NCI-H2081 (cell line): ENCODE results near the gene ITPK1.

Experiments
- DNase-seq, 2 experiments: peaks; one replicate each; lab custom pipeline; 2025; lab: John Stamatoyannopoulos, UW

Gene ITPK1

DNA sequence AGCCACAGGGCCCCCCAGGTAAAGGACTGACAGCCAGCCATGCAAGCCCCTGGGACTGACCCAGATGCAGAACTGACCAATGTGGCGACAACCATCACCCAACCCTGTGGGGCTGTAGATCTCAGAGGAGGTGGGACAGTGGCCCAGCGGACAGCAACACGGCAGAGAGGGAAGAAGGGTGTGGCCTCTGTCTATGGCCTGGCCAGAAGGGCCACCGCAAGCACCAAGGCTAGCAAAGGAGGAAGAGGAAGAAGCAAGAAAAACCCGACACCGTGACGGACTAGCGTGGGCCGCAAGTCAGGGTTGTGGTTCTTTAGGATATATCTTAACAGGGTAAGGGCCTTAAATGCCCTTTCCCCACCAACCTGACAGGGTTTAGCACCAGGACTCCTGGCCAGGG is 71.2 kb downstream of the ITPK1 start:
- DNase-seq, result no peak

DNA sequence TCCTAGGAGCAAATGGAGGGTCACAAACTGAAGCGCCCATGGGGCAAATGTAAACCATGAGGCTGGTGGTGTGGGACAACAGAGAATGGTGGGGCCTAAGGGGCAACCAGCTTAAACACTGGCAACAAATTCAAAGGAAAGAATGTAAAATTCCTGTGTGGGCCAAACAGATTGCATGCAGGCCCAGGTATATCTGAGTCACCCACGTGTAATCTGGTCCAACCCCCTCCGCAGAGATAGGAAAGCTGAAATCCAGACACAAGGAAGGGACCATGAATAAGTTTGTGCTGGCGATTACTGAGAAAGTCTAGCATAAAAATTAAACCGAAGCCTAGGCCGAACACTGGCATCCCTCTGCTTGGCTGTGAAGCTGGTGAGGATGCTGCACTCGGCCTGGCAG is 71.6 kb downstream of the ITPK1 start:
- no peak for DNase-seq

DNA sequence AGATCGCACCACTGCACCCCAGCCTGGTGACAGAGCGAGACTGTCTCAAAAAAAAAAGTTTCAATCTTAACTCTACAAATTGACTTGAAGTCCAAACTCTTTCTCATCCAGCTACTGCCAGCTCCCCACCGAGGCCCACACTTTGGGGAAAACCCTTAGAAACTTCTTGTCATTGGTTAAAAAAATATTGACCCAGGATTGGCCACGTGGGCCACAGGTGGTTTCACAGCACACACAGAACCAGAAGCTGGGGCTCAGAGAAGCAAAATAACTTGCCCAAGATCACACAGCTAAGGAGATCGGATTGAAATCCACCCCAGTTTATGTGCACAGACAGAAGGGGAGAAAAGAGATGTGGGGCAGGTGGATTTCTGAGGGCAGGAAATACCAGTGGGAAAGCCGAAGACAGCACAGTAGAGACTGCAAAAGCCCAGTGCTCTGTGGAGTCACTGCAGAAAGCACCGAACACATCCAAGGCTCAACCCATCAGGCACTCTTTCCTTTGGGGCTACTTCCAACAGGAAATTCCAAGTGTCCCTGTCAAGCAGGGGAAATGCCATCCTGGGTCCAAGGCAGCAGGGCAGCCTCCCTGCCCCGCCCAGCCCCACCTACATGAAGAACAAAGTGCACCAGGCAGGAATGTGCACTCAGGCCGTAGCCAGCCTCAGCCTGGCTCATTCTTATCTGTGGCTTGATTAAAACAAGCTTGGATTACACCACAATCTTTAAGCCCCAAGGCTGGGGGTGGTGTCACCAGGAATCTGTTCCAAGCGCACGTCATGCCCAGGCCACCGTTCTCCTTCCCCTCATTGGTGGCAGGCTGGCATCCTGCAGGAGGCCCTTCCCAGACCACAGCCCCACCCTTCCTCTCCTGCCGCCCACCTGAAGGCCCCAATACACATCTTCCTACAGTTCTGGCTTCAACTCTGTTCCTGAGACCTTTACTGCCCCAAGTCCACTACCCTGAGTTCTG is 72.5 kb downstream of the ITPK1 start:
- no peak for DNase-seq

DNA sequence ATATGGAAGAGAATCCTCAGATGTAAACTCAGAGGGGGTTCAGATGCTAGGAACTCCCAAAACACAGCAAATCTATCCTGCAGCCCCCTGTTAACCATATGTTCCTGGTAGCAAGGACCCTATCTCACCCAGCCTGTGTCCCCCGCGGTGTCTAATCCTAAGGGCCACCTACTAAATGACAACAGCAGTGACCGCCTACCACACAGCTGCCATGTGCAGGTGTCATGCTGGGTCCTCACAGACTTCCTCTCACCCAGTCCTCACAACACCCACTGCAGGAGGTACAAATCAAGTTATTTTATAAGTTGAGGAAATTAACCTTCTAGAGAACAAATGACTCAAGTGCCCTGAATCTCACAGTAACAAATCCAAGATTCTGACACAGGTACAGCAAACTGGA is 73.9 kb downstream of the ITPK1 start:
- DNase-seq, result peak in 1 of 2 experiments; percentile 49

DNA sequence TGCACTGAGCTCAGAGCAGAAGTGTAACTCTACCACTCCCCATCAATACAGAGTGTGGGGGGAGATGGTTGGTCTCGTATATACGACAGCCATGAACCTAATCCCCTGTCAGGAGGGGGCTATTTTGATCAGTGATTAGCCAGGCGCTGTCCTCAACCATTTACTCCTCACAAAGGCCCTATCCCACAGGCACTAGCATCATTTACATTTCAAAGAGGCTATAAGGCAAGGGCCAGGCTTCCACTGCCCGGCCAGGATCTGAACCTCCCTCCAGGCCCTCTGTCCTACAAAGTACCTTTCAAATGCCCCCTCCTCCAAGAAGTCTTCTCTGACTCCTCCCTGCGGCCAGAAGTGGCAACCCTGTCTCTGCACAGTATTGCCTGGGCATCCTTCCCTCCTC is 74.7 kb downstream of the ITPK1 start:
- DNase-seq, result no peak

GRCh38 chr14:93040443-93040842 is 75.3 kb downstream of the ITPK1 start:
- DNase-seq, result peak in 1 of 2 experiments; percentile 37

DNA sequence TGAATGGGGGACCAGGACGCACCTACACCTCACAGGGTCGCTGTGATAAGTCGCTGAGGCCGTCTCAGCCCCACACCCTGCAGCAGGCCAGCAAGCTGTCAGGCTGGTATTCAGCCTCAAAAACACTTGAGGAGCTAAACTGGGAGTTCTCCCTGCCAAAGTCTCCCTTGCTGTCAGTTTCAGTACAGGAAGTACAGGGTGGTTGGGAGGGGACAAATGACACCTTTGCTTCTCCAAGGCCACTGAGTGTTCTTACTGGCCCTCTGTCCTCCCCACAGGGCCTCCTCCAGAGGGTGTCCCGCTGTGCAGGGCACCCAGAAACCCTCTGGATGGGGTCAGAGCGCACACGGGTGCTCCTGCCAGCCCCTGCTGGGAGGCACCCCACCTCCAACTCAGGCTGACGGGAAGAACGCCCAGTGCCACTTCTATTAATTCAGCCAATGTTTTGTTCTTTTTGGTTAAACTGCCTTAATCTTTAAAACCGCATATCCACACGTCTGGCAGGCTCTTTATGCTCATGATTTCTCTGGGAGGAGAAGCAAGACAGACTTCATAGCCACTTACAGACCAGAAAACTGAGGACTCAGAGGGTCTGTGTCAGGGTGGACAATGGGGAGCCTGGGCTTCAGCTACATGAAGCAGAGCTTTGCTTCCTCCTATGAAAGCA is 75.9 kb downstream of the ITPK1 start:
- DNase-seq, result no peak

DNA sequence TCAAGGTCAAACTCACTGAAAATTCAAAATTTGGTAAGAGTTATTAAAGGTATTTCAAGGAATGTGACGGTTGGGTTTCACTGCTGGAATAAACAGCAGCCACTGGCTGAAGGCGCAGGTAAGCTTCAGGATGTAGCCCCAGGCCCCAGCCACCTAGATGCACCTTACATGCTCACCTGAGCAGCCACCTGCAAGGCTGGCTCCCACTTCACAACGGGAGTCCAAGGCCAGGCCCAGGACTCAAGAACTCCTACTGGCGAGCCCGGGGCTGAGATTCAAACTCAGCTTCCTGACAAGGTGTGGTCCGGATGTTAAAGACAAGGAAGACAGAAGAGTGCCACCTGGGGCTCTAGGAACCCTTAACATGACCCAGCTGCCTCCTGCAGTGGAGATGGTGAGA is 78.4 kb downstream of the ITPK1 start:
- no peak for DNase-seq

GRCh38 chr14:93036652-93037345 is 78.9 kb downstream of the ITPK1 start:
- DNase-seq, result no peak

DNA sequence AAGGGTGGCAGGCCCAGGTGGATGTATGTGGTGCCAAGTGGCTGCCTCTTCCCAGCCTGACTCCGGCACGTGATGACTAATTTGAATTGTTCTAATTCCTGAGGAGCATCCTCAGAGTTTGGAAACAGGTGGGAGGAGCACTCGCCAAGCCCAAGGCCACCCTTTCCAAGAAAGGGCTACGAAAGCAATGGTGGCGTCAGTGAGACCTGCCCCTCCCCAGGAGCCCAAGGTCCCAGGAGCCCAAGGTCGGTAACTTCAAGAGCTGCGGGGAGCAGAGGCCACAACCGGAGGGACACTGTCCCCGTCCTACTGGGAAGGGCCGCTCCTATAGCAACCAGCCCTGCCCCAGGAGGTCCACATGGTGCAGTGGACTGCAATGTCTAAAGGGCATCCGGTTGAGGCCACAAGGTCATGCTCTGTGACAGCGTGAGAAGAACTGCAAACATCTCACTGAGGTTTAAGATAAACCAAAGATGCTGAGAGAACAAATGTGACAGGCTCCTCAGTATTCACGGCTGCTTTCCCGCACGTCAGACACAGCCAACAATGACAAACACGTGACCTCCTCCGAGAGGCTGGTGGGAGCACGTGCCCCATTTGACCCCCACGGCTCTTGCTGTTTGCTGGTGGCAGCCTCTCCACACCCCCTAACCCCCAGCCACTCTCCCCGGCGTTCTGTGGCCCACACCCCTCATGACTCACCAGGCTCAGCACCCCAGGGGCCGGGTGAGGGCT is 79.6 kb downstream of the ITPK1 start:
- DNase-seq, result no peak

GRCh38 chr14:93035585-93035916 is 80.2 kb downstream of the ITPK1 start:
- DNase-seq, result no peak

- no peak for DNase-seq
Measured at GRCh38 chr14:93034671-93034994, 81.1 kb downstream of the ITPK1 start.

GRCh38 chr14:93033983-93034670 is 81.6 kb downstream of the ITPK1 start:
- peak in 1 of 2 experiments; percentile 42 for DNase-seq

DNA sequence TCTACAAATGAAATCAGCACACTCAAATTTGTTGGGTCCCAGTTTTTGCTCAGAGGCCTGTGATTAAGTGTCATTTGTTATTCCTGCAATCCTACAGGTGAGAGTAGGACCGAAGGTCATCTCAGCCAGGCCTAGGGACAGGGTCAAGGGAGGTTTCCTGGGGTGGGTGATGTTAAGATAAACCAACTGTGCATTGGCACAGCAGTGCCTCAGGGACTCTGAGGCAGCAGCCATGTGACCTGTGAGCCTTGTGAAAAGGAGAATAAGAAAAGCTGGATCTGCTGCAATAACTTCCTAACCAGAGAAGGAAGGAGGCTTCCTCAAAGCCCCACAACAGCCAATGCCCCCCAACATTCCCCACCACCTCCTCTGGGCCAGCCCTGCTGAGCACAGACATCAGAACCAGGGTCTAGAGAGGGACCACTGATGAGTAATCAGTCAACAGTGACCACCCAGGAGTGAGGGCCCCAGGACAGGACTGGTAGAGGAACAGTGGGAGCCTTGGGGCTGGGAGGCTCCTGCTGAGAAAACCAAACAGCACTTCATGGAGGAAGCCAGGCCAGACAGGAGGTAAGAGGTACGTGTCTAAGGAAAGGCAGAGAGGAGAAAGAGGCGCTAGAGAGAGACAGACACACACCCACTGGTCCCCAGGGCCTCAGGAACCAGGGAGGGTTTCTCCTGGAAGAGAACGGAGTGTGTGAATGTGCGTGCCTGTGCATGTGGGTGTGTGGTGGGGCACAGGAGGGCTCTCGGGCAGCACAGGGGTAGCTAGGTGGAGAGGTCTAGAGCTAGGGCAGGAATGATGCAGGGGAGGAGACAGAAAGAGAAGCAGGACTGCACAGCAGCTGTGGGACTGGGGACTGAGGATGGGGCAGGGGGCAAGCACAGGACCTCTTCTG is 82.4 kb downstream of the ITPK1 start:
- DNase-seq, result no peak

GRCh38 chr14:93032421-93032936 is 83.2 kb downstream of the ITPK1 start:
- no peak for DNase-seq

- no peak for DNase-seq
Measured at GRCh38 chr14:93031505-93032315, 84.0 kb downstream of the ITPK1 start.

GRCh38 chr14:93030761-93031160 is 85.0 kb downstream of the ITPK1 start:
- no peak for DNase-seq

DNA sequence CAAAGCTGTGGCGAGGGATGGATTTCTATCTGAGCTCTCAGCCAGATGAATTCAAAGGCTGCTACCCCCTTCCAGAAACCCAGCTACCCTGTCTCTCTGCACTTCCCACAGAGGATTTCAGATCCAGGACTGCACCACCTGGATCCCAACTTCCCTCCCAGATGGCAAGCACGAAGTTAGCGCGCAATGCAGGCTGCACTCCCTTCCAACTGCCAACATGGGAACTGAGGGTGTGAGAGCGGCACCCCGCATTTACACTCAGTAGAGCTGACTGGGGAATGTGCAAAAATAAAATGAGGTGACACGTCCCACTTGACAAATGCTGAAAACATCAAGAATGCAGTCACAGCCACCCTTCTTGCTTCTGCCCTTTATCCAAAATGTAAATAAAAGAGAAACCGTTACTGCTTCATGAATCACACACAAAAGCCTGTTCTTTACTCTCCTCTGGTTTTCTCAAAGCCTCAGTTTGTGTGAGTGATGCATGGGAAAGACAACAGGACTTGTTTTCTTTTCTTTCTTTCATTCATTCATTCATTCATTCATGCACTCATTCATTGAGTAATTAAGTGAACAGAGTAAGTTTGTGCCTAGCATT is 85.7 kb downstream of the ITPK1 start:
- no peak for DNase-seq

- no peak for DNase-seq
Measured at GRCh38 chr14:93029417-93029816, 86.3 kb downstream of the ITPK1 start.
